HEK293T (cell line): ENCODE results near the gene MACROD2.

Source experiments
- CTCF ChIA-PET: fragments of 350-600 bp; formaldehyde crosslinking; extraction: SDS; loops from one replicate; lab custom pipeline; 2021; ENCODE audit warnings: antibody characterized with exemption, inconsistent platforms; lab: Yijun Ruan, JAX
- POLR2A ChIA-PET: fragments of 350-600 bp; formaldehyde crosslinking; extraction: SDS; loops from one replicate; lab custom pipeline; 2020; ENCODE audit warnings: antibody characterized with exemption, inconsistent platforms; lab: Yijun Ruan, JAX
- DNase-seq: peaks from one replicate; pipeline ENCODE4 v3.0.0; 2012; ENCODE audit warnings: mixed read lengths; ENCODE audit errors: extremely low spot score
- ARNT ChIP-seq: fragments of 450-650 bp; IDR thresholded peaks from 2 replicates; pipeline ENCODE4 v1.6.1; 2017; ENCODE audit warnings: mild to moderate bottlenecking
- BHLHE40 ChIP-seq: fragments of 450-650 bp; IDR thresholded peaks from 2 replicates; pipeline ENCODE4 v1.6.1; 2016; ENCODE audit warnings: mild to moderate bottlenecking, moderate library complexity, borderline replicate concordance
- CTBP1 ChIP-seq: fragments of 450-650 bp; IDR thresholded peaks from 2 replicates; pipeline ENCODE4 v1.6.1; 2016; ENCODE audit warnings: borderline replicate concordance
- ELF4 ChIP-seq: fragments of 450-650 bp; IDR thresholded peaks from 2 replicates; pipeline ENCODE4 v1.6.1; 2017; ENCODE audit warnings: antibody characterized with exemption
- FOXA1 ChIP-seq: fragments of 450-650 bp; IDR thresholded peaks from 2 replicates; pipeline ENCODE4 v1.6.1; 2016; ENCODE audit warnings: mild to moderate bottlenecking
- FOXK2 ChIP-seq: fragments of 450-650 bp; IDR thresholded peaks from 2 replicates; pipeline ENCODE4 v1.6.1; 2016; ENCODE audit warnings: mild to moderate bottlenecking
- FOXM1 ChIP-seq: fragments of 450-650 bp; IDR thresholded peaks from 2 replicates; pipeline ENCODE4 v1.6.1; 2017; ENCODE audit warnings: mild to moderate bottlenecking, borderline replicate concordance
- HDGF ChIP-seq: fragments of 450-650 bp; IDR thresholded peaks from 2 replicates; pipeline ENCODE4 v1.6.1; 2017; ENCODE audit warnings: antibody characterized with exemption, borderline replicate concordance
- L3MBTL2 ChIP-seq: fragments of 450-650 bp; conservative IDR thresholded peaks from 2 replicates; pipeline ENCODE4 v1.6.1; 2016; ENCODE audit warnings: mild to moderate bottlenecking
- LEF1 ChIP-seq: fragments of 450-650 bp; IDR thresholded peaks from 2 replicates; pipeline ENCODE4 v1.6.1; 2017; ENCODE audit warnings: mild to moderate bottlenecking, borderline replicate concordance
- NFRKB ChIP-seq: fragments of 450-650 bp; IDR thresholded peaks from 2 replicates; pipeline ENCODE4 v1.6.1; 2016; ENCODE audit warnings: mild to moderate bottlenecking, moderate library complexity
- PKNOX1 ChIP-seq: fragments of 450-650 bp; IDR thresholded peaks from 2 replicates; pipeline ENCODE4 v1.6.1; 2016
- SP1 ChIP-seq: fragments of 450-650 bp; IDR thresholded peaks from 2 replicates; pipeline ENCODE4 v1.6.1; 2017
- SUZ12 ChIP-seq: fragments of 450-650 bp; IDR thresholded peaks from 2 replicates; pipeline ENCODE4 v1.6.1; 2016; ENCODE audit warnings: mild to moderate bottlenecking
- TARDBP ChIP-seq: fragments of 450-650 bp; IDR thresholded peaks from 2 replicates; pipeline ENCODE4 v1.6.1; 2016
- ZNF384 ChIP-seq: fragments of 450-650 bp; IDR thresholded peaks from 2 replicates; pipeline ENCODE4 v1.6.1; 2016

The MACROD2 gene

GRCh38 chr20:15146948-15147347 is 1151.6 kb downstream of the MACROD2 start:
- no peak for TF ChIP-seq BHLHE40
- TF ChIP-seq HDGF, result no peak
- no peak for TF ChIP-seq FOXA1
- TF ChIP-seq PKNOX1, result no peak
- TF ChIP-seq SUZ12, result no peak
- TF ChIP-seq ARNT, result no peak
- POLR2A ChIA-PET, result no interaction called here
- CTCF ChIA-PET, result interaction anchor here (0.7 to 1.0 kb wide), 2 partner anchors 9 to 779 kb away, joined by 3 read pairs; no protein-coding TSS in a partner anchor
- no peak for DNase-seq

- ChIA-PET CTCF (no interaction called here), POLR2A (no interaction called here)
- no peak for TF ChIP-seq CTBP1
- TF ChIP-seq ELF4, result no peak
- TF ChIP-seq ARNT, result no peak
- no peak for DNase-seq
Measured at GRCh38 chr20:15154070-15154469, 1158.8 kb downstream of the MACROD2 start.

GRCh38 chr20:15155848-15156401 is 1160.6 kb downstream of the MACROD2 start:
- POLR2A ChIA-PET, result no interaction called here
- DNase-seq, result no peak
- CTCF ChIA-PET, result interaction anchor here (0.7 kb wide), 1 partner anchor 9 kb away, joined by 3 read pairs; no protein-coding TSS in a partner anchor
- TF ChIP-seq PKNOX1 (no peak), SP1 (no peak), TARDBP (no peak), BHLHE40 (no peak), FOXM1 (no peak), ARNT (no peak), L3MBTL2 (no peak), NFRKB (no peak), FOXK2 (no peak), FOXA1 (no peak), ZNF384 (no peak)

- CTCF ChIA-PET, result no interaction called here
- POLR2A ChIA-PET, result no interaction called here
- TF ChIP-seq ELF4, result no peak
- no peak for TF ChIP-seq L3MBTL2
- TF ChIP-seq HDGF, result no peak
- TF ChIP-seq ARNT, result no peak
- no peak for TF ChIP-seq LEF1
- TF ChIP-seq ZNF384, result no peak
- no peak for TF ChIP-seq FOXA1
- no peak for TF ChIP-seq NFRKB
- TF ChIP-seq CTBP1, result no peak
- TF ChIP-seq FOXM1, result no peak
- no peak for TF ChIP-seq SUZ12
- no peak for TF ChIP-seq FOXK2
- TF ChIP-seq BHLHE40, result no peak
- no peak for TF ChIP-seq TARDBP
- no peak for TF ChIP-seq SP1
- TF ChIP-seq PKNOX1, result no peak
- no peak for DNase-seq
Measured at GRCh38 chr20:15158533-15158932, 1163.2 kb downstream of the MACROD2 start.

- DNase-seq, result no peak
- CTCF ChIA-PET, result no interaction called here
- POLR2A ChIA-PET, result no interaction called here
Measured at GRCh38 chr20:15162079-15162647, 1166.8 kb downstream of the MACROD2 start.

More at GRCh38 chr20:15162079-15162647, 1166.8 kb downstream of the MACROD2 start:
- TF ChIP-seq NFRKB (no peak), HDGF (no peak), BHLHE40 (no peak), L3MBTL2 (no peak), FOXM1 (no peak), ARNT (no peak), CTBP1 (no peak), LEF1 (no peak), TARDBP (no peak), ZNF384 (no peak), PKNOX1 (no peak), FOXA1 (no peak), FOXK2 (no peak), SUZ12 (no peak), SP1 (no peak), ELF4 (no peak)
